A673 (cell line): ENCODE data around the gene UBE3A.

Source experiments
- EZH2 ChIP-seq: fragments of 200-600 bp; sonication (generic); IDR thresholded peaks from 2 replicates; pipeline ENCODE4 v1.6.1; 2017; ENCODE audit warnings: borderline replicate concordance, low read depth, mild to moderate bottlenecking, mixed read lengths, antibody characterized with exemption, low read length; ENCODE audit not compliant: poor library complexity, severe bottlenecking
- TF ChIP-seq, protein P1 (sequence below): fragments of 300-800, 200-600 bp; sonication (generic); conservative IDR thresholded peaks from 2 replicates; pipeline ENCODE4 v1.5.1; 2017; ENCODE audit warnings: low read depth, mild to moderate bottlenecking, antibody characterized with exemption, low read length, moderate library complexity, mixed read lengths

DNA sequence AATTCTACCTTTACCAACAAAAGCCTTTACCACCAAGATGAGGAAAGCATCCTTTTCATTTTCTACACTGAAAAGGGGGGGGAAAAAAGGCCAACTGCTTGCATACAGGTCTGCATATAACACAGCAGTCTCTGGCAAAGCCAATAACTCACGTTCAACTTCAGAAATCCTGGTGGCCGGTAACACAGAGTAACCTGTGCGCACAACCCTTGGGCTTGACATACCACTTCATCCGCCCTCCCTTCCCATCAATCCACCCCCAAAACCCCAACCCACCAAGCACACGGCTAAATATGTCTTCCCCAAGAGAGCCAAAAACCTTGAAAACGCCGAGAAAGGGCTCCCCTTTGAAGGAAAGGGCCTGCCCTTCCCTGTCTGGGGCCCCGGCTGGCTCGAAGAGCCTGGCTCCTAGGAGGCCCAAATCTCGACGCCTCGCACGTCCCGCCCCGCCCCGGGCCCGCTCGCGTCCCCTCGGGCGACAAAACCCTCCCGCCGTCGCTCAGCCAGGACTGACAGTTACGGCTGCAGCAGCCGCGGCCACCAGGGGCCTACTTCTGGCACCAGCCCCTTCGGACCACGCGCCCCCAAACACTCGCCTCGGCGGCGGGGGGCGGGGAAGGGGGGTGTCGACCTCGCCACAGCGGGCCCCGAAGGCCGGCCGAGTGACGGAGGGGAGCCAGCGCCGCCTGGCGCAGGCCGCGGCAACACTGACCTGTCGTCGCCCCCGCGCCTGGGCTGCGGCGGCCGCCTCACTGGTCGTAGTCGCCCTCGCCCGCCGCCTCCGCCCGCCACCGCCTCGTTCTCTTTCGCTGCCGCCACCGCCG is 835 bp downstream of the UBE3A start:
- TF ChIP-seq, protein P1, sequence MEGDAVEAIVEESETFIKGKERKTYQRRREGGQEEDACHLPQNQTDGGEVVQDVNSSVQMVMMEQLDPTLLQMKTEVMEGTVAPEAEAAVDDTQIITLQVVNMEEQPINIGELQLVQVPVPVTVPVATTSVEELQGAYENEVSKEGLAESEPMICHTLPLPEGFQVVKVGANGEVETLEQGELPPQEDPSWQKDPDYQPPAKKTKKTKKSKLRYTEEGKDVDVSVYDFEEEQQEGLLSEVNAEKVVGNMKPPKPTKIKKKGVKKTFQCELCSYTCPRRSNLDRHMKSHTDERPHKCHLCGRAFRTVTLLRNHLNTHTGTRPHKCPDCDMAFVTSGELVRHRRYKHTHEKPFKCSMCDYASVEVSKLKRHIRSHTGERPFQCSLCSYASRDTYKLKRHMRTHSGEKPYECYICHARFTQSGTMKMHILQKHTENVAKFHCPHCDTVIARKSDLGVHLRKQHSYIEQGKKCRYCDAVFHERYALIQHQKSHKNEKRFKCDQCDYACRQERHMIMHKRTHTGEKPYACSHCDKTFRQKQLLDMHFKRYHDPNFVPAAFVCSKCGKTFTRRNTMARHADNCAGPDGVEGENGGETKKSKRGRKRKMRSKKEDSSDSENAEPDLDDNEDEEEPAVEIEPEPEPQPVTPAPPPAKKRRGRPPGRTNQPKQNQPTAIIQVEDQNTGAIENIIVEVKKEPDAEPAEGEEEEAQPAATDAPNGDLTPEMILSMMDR, result 0 out of 2 replicates have a peak, but pooled peaks have one; percentile 14
- TF ChIP-seq EZH2, result no peak
